Left lung (tissue), 10 donors: ENCODE measurements around the gene HHAT. TPM values are rescaled to one million over a fixed set of nuclear protein-coding genes. Genes with fewer than 3 reads are reported as not detected.

ENCODE experiments used
- ATAC-seq: fragments of 200-7000 bp; cut with Tn5 transposase; one replicate; pipeline ENCODE4 v1.9.1; 2020; ENCODE audit warnings: moderate library complexity
- DNase-seq, 4 donors: peaks; one replicate each; pipeline ENCODE4 v3.0.0-alpha.2; 2013 to 2020
- H3K27ac ChIP-seq, 2 donors: fragments of 200-600 bp; sonication (generic) in 1 of 2; one replicate each; pipeline versions ENCODE4 v1.5.0 to v1.8.0; 2020 to 2021
- H3K27me3 ChIP-seq, 2 donors: fragments of 200-600 bp; sonication (generic) in 1 of 2; one replicate each; pipeline versions ENCODE4 v1.5.0 to v1.8.0; 2020 to 2021
- H3K36me3 ChIP-seq, 2 donors: fragments of 200-600 bp; sonication (generic) in 1 of 2; one replicate each; pipeline versions ENCODE4 v1.5.0 to v1.8.0; 2020 to 2021
- H3K4me1 ChIP-seq, 2 donors: fragments of 200-600 bp; one replicate each; pipeline ENCODE4 v1.8.0; 2021
- H3K4me3 ChIP-seq, 2 donors: fragments of 200-600 bp; sonication (generic) in 1 of 2; one replicate each; pipeline versions ENCODE4 v1.5.0 to v1.8.0; 2020 to 2021; ENCODE audit warnings: mild to moderate bottlenecking in 1 of 2
- H3K9me3 ChIP-seq, 2 donors: fragments of 200-600 bp; sonication (generic) in 1 of 2; one replicate each; pipeline versions ENCODE4 v1.5.0 to v1.8.0; 2020 to 2021
- CTCF ChIP-seq, 2 donors: fragments of 200-600 bp; sonication (generic) in 1 of 2; IDR thresholded peaks; one replicate each; pipeline versions ENCODE4 v1.5.0 to v1.8.0; 2021; ENCODE audit warnings: antibody characterized with exemption in 2 of 2
- intact Hi-C, 2 donors: fragments of 100-400 bp; cut with DNase I; formaldehyde crosslinking; loops; one replicate each; pipeline versions ENCODE4 v1.11.2 to v1.14.2; 2022
- polyA plus RNA-seq, 6 donors: library from polyadenylated mRNA; unstranded; fragments of 120-200 nt; gene quantifications; one replicate each; pipeline ENCODE4 v1.2.1, GENCODE V29; 2013; ENCODE audit not compliant: insufficient read length in 6 of 6
- total RNA-seq, 2 donors: library from RNA; stranded (reverse); fragmentation: NEBNext Ultra II Directional; extraction: Animal tissue kit (Norgen Biotek cat#: 25700); gene quantifications; one replicate each; pipeline ENCODE4 v1.2.1, GENCODE V29; 2021
- donor health status: DM: no; HTN: yes; CAD: no.
- donor health status: DM: no; HTN: no; CAD: no.

HHAT gene
- total and polyA plus RNA-seq, 8 donors = 3.4 to 12.3 (median 10.8) TPM

DNA sequence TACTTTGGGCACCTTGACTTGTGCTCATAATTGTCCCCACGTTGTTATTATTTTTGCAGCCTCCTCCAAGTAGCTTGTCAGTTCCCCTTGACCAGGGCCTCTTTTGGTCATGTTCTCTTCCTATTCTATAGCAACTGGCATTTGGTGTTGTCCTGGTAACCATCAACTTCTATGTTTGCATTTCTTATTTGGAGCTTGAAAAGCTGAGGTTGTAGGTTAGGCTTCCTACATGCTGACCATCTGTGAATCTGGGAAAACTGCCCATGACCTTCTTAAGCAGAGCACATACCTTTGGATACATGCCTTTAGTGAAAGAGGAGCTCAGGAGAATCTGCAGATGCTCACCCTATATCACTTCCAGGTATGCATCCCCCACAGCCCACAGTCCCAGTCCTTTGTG, 160.8 kb downstream of the HHAT start:
- intact Hi-C loops = no loop called here
- Histone ChIP-seq H3K27ac (no peak overlapping the region), H3K36me3 (no peaks in the 10 kb centered on the region), H3K4me3 (no peak overlapping the region), H3K9me3 (no peaks in the 10 kb centered on the region), H3K4me1 (no peaks in the 10 kb centered on the region), H3K27me3 (no peaks in the 10 kb centered on the region)
- no peak for TF ChIP-seq CTCF (IDR thresholded peaks at IDR 0.05)
- ATAC-seq (no peak), DNase-seq (no peak)

- Histone ChIP-seq H3K4me3 (no peak overlapping the region), H3K9me3 (no peaks in the 10 kb centered on the region), H3K4me1 (no peaks in the 10 kb centered on the region), H3K27ac (no peak overlapping the region), H3K36me3 (no peaks in the 10 kb centered on the region), H3K27me3 (no peaks in the 10 kb centered on the region)
- ATAC-seq (no peak), DNase-seq (no peak)
- no peak for TF ChIP-seq CTCF (IDR thresholded peaks at IDR 0.05)
- intact Hi-C loops = no loop called here
Observed at GRCh38 chr1:210490781-210491180, 162.1 kb downstream of the HHAT start.

GRCh38 chr1:210496063-210496462, 167.4 kb downstream of the HHAT start:
- TF ChIP-seq CTCF (IDR thresholded peaks at IDR 0.05) = no peak
- Histone ChIP-seq H3K4me1 (no peaks in the 10 kb centered on the region), H3K4me3 (no peak overlapping the region), H3K36me3 (no peaks in the 10 kb centered on the region), H3K27me3 (no peaks in the 10 kb centered on the region), H3K9me3 (no peaks in the 10 kb centered on the region), H3K27ac (no peak overlapping the region)
- ATAC-seq (no peak), DNase-seq (no peak)
- intact Hi-C loops = no loop called here

GRCh38 chr1:210499956-210500355, 171.3 kb downstream of the HHAT start:
- H3K27me3 ChIP-seq = no peaks in the 10 kb centered on the region
- ATAC-seq = no peak
- no peaks in the 10 kb centered on the region for H3K36me3 ChIP-seq
- H3K4me1 ChIP-seq = no peaks in the 10 kb centered on the region
- no peak for DNase-seq
- no peaks in the 10 kb centered on the region for H3K9me3 ChIP-seq
- H3K4me3 ChIP-seq = no peak overlapping the region
- TF ChIP-seq CTCF (IDR thresholded peaks at IDR 0.05) = no peak
- no peak overlapping the region for H3K27ac ChIP-seq
- intact Hi-C loops = no loop called here

DNA sequence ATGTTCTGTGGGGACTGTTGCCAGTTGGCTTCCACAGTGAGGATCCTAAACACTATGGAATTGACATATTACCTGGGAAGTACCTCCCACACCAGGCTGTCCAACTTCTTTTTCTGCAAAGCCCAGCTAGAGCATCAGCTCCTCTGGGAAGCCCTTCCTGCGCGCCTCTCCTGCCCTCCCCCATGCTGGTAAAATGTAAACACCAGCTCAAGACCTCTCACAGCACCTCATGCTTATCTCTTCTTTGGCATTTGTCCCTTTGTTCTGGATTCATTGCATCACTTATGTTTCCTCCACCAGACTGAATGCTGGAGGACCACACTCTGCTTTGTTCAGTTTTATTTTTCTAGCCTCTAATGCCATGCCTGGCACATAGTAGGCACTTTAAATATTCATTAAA, 172.1 kb downstream of the HHAT start:
- no peak for ATAC-seq
- Histone ChIP-seq H3K27ac (no peak overlapping the region), H3K36me3 (no peaks in the 10 kb centered on the region), H3K4me1 (no peaks in the 10 kb centered on the region), H3K4me3 (no peak overlapping the region), H3K9me3 (no peaks in the 10 kb centered on the region), H3K27me3 (no peaks in the 10 kb centered on the region)
- DNase-seq = no peak
- intact Hi-C loops = no loop called here
- no peak for TF ChIP-seq CTCF (IDR thresholded peaks at IDR 0.05)
